ENCODE data around the gene SEMA6A.

Gene SEMA6A

GRCh38 chr5:116521173-116521872 is 53.3 kb downstream of the SEMA6A start:
- no peak for DNase-seq

GRCh38 chr5:116520771-116521170 is 53.9 kb downstream of the SEMA6A start:
- no peak for DNase-seq

GRCh38 chr5:116518423-116518822 is 56.2 kb downstream of the SEMA6A start:
- no peak for DNase-seq

GRCh38 chr5:116517488-116517887 is 57.1 kb downstream of the SEMA6A start:
- no peak for DNase-seq

- DNase-seq = no peak
Measured at GRCh38 chr5:116516021-116516420, 58.6 kb downstream of the SEMA6A start.

GRCh38 chr5:116514421-116514970 is 60.1 kb downstream of the SEMA6A start:
- no peak for DNase-seq

GRCh38 chr5:116510517-116510916 is 64.1 kb downstream of the SEMA6A start:
- DNase-seq = no peak

- DNase-seq = no peak
Measured at GRCh38 chr5:116509483-116510244, 65.0 kb downstream of the SEMA6A start.

GRCh38 chr5:116508835-116509234 is 65.8 kb downstream of the SEMA6A start:
- DNase-seq = no peak

- no peak for DNase-seq
Measured at GRCh38 chr5:116507941-116508655, 66.5 kb downstream of the SEMA6A start.

- no peak for DNase-seq
Measured at GRCh38 chr5:116507051-116507537, 67.5 kb downstream of the SEMA6A start.

- no peak for DNase-seq
Measured at GRCh38 chr5:116506488-116506887, 68.1 kb downstream of the SEMA6A start.

GRCh38 chr5:116504593-116505166 is 69.9 kb downstream of the SEMA6A start:
- no peak for DNase-seq

GRCh38 chr5:116502616-116503015 is 72.0 kb downstream of the SEMA6A start:
- DNase-seq = no peak

GRCh38 chr5:116502138-116502537 is 72.5 kb downstream of the SEMA6A start:
- DNase-seq = no peak

- no peak for DNase-seq
Measured at GRCh38 chr5:116498503-116499048, 76.0 kb downstream of the SEMA6A start.

- DNase-seq = no peak
Measured at GRCh38 chr5:116497631-116498030, 77.0 kb downstream of the SEMA6A start.

- no peak for DNase-seq
Measured at GRCh38 chr5:116495786-116496357, 78.8 kb downstream of the SEMA6A start.

GRCh38 chr5:116494784-116495450 is 79.7 kb downstream of the SEMA6A start:
- DNase-seq = no peak

- DNase-seq = no peak
Measured at GRCh38 chr5:116492776-116493175, 81.8 kb downstream of the SEMA6A start.

GRCh38 chr5:116492016-116492623 is 82.5 kb downstream of the SEMA6A start:
- DNase-seq = no peak
